GM12878 (cell line): ENCODE measurements around the gene ZFP36. TPM values are rescaled to one million over a fixed set of nuclear protein-coding genes. Genes with fewer than 3 reads are reported as not detected.

Source experiments
- ATAC-seq: fragments of 200-7000 bp; cut with Tn5 transposase; 3 replicates; pipeline ENCODE4 v1.9.1; 2020; ENCODE audit warnings: mild to moderate bottlenecking, moderate library complexity
- BruUV-seq: library from RNA; stranded (reverse); fragments of 400-500 nt; replicated peaks from 2 replicates; lab custom pipeline; 2021; lab: Mats Ljungman, UMichigan
- CTCF ChIA-PET: fragments of 300-600 bp; sonication (Branson Sonifier 250); formaldehyde crosslinking; extraction: SDS; loops from one replicate; lab custom pipeline; 2021; ENCODE audit warnings: inconsistent platforms; lab: Yijun Ruan, JAX
- POLR2A ChIA-PET: fragments of 350-600 bp; formaldehyde crosslinking; extraction: SDS; loops from one replicate; lab custom pipeline; 2021; ENCODE audit warnings: inconsistent platforms; lab: Charles Lee
- RAD21 ChIA-PET: fragments of 300-600 bp; sonication (Branson Sonifier 250); formaldehyde crosslinking; loops from one replicate; lab custom pipeline; 2023; ENCODE audit warnings: antibody characterized with exemption; ENCODE audit not compliant: unreplicated experiment; lab: Charles Lee
- SMC1A ChIA-PET: fragments of 300-600 bp; sonication (Branson Sonifier 250); formaldehyde crosslinking; loops from one replicate; lab custom pipeline; 2023; ENCODE audit not compliant: unreplicated experiment, uncharacterized antibody; lab: Charles Lee
- DNase-seq: peaks from one replicate; pipeline ENCODE4 v3.0.0-alpha.2; 2011; ENCODE audit warnings: low read depth, low spot score
- FAIRE-seq: peaks from 3 replicates; lab custom pipeline; 2011; peaks lifted over from hg19 to GRCh38; lab: Jason Lieb, UNC
- H2AFZ ChIP-seq: 2 replicates; pipeline ENCODE4 v1.6.0; 2011; ENCODE audit warnings: low read depth, low read length, control low read depth; ENCODE audit not compliant: control insufficient read depth
- H3K27ac ChIP-seq: 2 replicates; pipeline ENCODE4 v1.5.1; 2011; ENCODE audit warnings: control low read depth; ENCODE audit not compliant: control insufficient read depth, insufficient read depth
- H3K27me3 ChIP-seq, 2 experiments: replicated peaks in 1 of 2; 2 replicates each; pipeline versions ENCODE4 v1.6.0 to v1.6.1; 2011; ENCODE audit warnings: low read length in 1 of 2; ENCODE audit not compliant: control insufficient read depth in 2 of 2, insufficient read depth in 2 of 2
- H3K36me3 ChIP-seq, 2 experiments: 2 replicates each; pipeline ENCODE4 v1.5.1; 2011; ENCODE audit warnings: low read length in 1 of 2; ENCODE audit not compliant: control insufficient read depth in 2 of 2, insufficient read depth in 2 of 2
- H3K4me1 ChIP-seq: 2 replicates; pipeline ENCODE4 v1.6.1; 2011; ENCODE audit warnings: mild to moderate bottlenecking, low read length, moderate library complexity, mixed read lengths; ENCODE audit not compliant: control insufficient read depth, insufficient read depth
- H3K4me2 ChIP-seq: 2 replicates; pipeline ENCODE4 v1.6.0; 2011; ENCODE audit warnings: control low read depth; ENCODE audit not compliant: control insufficient read depth, insufficient read depth
- H3K4me3 ChIP-seq: fragments of 200-600 bp; sonication (generic); 2 replicates; pipeline ENCODE4 v1.5.1; 2016
- H3K79me2 ChIP-seq: 2 replicates; pipeline ENCODE4 v1.6.0; 2011; ENCODE audit warnings: low read length; ENCODE audit not compliant: control insufficient read depth, insufficient read depth
- H3K9ac ChIP-seq: 2 replicates; pipeline ENCODE4 v1.8.0; 2011; ENCODE audit warnings: low read length, control low read depth, mixed read lengths; ENCODE audit not compliant: control insufficient read depth, insufficient read depth
- H3K9me3 ChIP-seq: replicated peaks from 3 replicates; pipeline ENCODE4 v1.5.1; 2011; ENCODE audit warnings: mild to moderate bottlenecking, low read length; ENCODE audit not compliant: control insufficient read depth, insufficient read depth
- H4K20me1 ChIP-seq: 2 replicates; pipeline ENCODE4 v1.6.0; 2011; ENCODE audit not compliant: control insufficient read depth, insufficient read depth
- CREB1 ChIP-seq: IDR thresholded peaks from 2 replicates; pipeline ENCODE4 v1.6.1; 2012; ENCODE audit warnings: low read depth, mild to moderate bottlenecking, inconsistent platforms
- CREM ChIP-seq: IDR thresholded peaks from 2 replicates; pipeline ENCODE4 v1.6.1; 2014; ENCODE audit warnings: antibody characterized with exemption, low read depth
- IKZF2 ChIP-seq, 2 experiments: fragments of 450-650 bp; IDR thresholded peaks; 2 replicates each; pipeline ENCODE4 v1.6.1; 2017; ENCODE audit warnings: mild to moderate bottlenecking in 2 of 2, moderate library complexity in 2 of 2
- IRF3 ChIP-seq: fragments of 450-650 bp; IDR thresholded peaks from 2 replicates; pipeline ENCODE4 v1.6.1; 2014; ENCODE audit warnings: mild to moderate bottlenecking
- NBN ChIP-seq: fragments of 450-650 bp; IDR thresholded peaks from 2 replicates; pipeline ENCODE4 v1.6.1; 2016
- RB1 ChIP-seq: fragments of 450-650 bp; formaldehyde crosslinking; IDR thresholded peaks from 2 replicates; pipeline ENCODE4 v1.6.1; 2017; ENCODE audit warnings: mild to moderate bottlenecking, borderline replicate concordance
- SIX5 ChIP-seq: IDR thresholded peaks from 2 replicates; pipeline ENCODE4 v1.6.1; 2011; ENCODE audit warnings: mild to moderate bottlenecking, low read depth, low read length, moderate library complexity; ENCODE audit not compliant: severe bottlenecking
- WGBS: methylation state at CpG from one replicate; pipeline ENCODE4 v1.1.6; 2016; ENCODE audit warnings: low lambda C conversion rate; ENCODE audit not compliant: insufficient replicate concordance, insufficient coverage; ENCODE audit errors: missing lambda C conversion rate; 5-methylcytosine and 5-hydroxymethylcytosine counted together
- in situ Hi-C: fragments of 300-500 bp; cut with MboI; formaldehyde crosslinking; loops from 9 replicates; pipeline ENCODE4 v1.14.3; 2018; ENCODE audit warnings: mixed read lengths
- intact Hi-C: fragments of 100-400 bp; cut with micrococcal nuclease; formaldehyde crosslinking; loops from one replicate; pipeline ENCODE4 v1.14.2; 2022; ENCODE audit not compliant: unreplicated experiment
- polyA plus RNA-seq, 11 experiments: library from polyadenylated mRNA; depleted of rRNA in 4 of 11; unstranded in 6 of 11; stranded (reverse) in 5 of 11; fragments of >200 nt; fragmentation: Nextera tagmentation in 4 of 11; fragmentation: Illumina TruSeq in 1 of 11; extraction: Ambion mirVana in 4 of 11; extraction: Trizol in 1 of 11; gene quantifications; 1 replicate in 1 of 11; 2 replicates in 10 of 11; pipeline versions ENCODE4 v1.2.1 to v1.2.3, GENCODE V29; 2011 to 2016; ENCODE audit warnings: inconsistent platforms in 2 of 11, missing spikeins in 2 of 11, low read depth in 1 of 11
- total RNA-seq, 4 experiments: library from RNA; depleted of rRNA in 3 of 4; stranded (reverse); fragments of >200 nt in 3 of 4; fragmentation: Illumina TruSeq in 1 of 4; extraction: Trizol in 1 of 4; gene quantifications; 2 replicates each; pipeline versions ENCODE4 v1.2.1 to v1.2.3, GENCODE V29; 2013 to 2021
- TF ChIP-seq, protein P1 (sequence below): fragments of 450-650 bp; IDR thresholded peaks from 2 replicates; pipeline ENCODE4 v1.6.1; 2017; ENCODE audit warnings: low read depth, mild to moderate bottlenecking, moderate library complexity

Gene ZFP36
- total and polyA plus RNA-seq, 10 of the 15 experiments (the other 5 are each of a cell fraction or from before 2014, with no cell fraction given): 5.3 to 55.0 (median 18.1) TPM

DNA sequence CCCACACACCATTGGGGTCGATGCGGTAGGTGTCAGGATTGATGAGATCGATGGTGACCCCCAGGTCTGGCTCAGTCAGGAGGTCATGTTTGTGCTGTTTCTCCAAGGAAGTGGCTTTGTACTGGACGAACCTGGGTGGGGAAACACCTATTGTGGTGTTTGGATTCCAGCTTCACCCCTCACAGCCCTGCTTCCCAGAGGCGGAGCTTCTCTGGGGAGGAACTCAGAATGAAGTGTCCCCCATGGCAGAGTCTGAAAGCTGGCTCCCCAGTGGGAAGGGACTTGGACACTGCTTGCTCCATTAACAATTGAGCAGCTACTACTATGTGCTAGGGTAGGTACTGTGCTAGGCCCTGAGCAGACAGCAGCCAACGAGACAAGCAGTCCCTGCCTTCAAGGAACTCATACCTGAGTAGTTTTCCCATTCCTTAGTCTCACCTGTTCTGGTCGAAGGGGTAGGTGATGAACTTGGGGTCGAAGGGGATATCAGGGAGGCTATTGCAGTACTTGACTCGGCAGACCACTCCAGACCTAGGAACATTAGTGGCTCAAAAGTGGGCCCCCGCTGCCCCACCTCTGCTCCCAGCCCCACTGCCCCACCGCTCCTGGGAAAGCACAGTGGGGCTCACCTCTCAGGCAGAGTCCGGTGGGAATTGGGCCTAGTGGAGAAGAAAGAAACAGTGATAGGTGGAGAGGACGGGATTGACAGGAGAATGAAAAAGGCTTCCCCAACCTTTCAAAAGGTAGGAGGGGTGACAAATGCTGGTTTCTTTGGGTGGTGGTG lies 16.8 kb upstream of the ZFP36 start (continued):
- TF ChIP-seq, protein P1, sequence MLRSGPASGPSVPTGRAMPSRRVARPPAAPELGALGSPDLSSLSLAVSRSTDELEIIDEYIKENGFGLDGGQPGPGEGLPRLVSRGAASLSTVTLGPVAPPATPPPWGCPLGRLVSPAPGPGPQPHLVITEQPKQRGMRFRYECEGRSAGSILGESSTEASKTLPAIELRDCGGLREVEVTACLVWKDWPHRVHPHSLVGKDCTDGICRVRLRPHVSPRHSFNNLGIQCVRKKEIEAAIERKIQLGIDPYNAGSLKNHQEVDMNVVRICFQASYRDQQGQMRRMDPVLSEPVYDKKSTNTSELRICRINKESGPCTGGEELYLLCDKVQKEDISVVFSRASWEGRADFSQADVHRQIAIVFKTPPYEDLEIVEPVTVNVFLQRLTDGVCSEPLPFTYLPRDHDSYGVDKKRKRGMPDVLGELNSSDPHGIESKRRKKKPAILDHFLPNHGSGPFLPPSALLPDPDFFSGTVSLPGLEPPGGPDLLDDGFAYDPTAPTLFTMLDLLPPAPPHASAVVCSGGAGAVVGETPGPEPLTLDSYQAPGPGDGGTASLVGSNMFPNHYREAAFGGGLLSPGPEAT: no peak
- no peak for TF ChIP-seq RB1

DNA sequence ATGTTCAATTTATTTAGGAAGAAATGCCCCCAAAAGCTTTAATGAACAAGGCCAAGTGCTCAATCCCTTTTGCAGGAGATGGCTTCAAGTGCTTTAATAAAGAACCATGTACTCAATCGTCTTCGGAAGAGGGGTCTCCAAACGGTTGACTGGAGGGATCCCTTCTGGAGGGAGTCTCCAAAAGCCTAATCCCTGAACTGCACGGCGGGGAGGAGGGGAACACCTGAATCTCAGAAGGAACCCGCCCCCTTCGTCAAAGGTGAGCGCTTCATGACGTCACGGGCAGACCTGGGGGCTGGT lies 16.2 kb upstream of the ZFP36 start:
- H3K9ac ChIP-seq: peak overlapping the region; percentile 95
- POLR2A ChIA-PET: interaction anchor here (0.6 to 2.3 kb wide), 6 partner anchors 11 to 48 kb away, joined by 4 to 16 read pairs (median 11); partner anchors contain the start of genes PLEKHG2, RPS16, SAMD4B and ZFP36
- H3K36me3 ChIP-seq: peaks cover 3 to 35% of the 10 kb centered on the region in 2 experiments
- peak overlapping the region; percentile 99 for H3K4me3 ChIP-seq
- FAIRE-seq: no peak
- intact Hi-C loops (loop anchor here (2.0 kb wide), 2 partner anchors 48 to 54 kb away; partner anchors contain the start of genes SAMD4B and SUPT5H), in situ Hi-C loops (no loop called here)
- peak overlapping the region; percentile 96 for H3K27ac ChIP-seq
- H3K4me2 ChIP-seq: peak overlapping the region; percentile 83
- peaks cover 10% of the 10 kb centered on the region for H3K4me1 ChIP-seq
- peak; percentile 97 for TF ChIP-seq CREB1
- TF ChIP-seq IRF3: no peak
- TF ChIP-seq SIX5: no peak
- peak; percentile 96; the same call in 1 of the 2 replicates for TF ChIP-seq CREM
- TF ChIP-seq NBN: peak; percentile 98
- 0 out of 4 replicates have a peak, but pooled peaks of 1 of the 2 experiments have one; percentile 24 for TF ChIP-seq IKZF2 (IDR thresholded peaks at IDR 0.05)
- TF ChIP-seq, all 136 proteins: peak for 4
- RAD21 ChIA-PET: interaction anchor here (0.9 to 2.2 kb wide), 9 partner anchors 11 to 54 kb away, joined by 3 to 18 read pairs (median 5); partner anchors contain the start of genes GMFG and PLEKHG2
- CTCF ChIA-PET: interaction anchor here (0.9 to 2.3 kb wide), 3 partner anchors 10 to 40 kb away, joined by 3 to 18 read pairs (median 7); partner anchors contain the start of gene PLEKHG2
- Histone ChIP-seq H3K27me3 (no peaks in the 10 kb centered on the region), H2AFZ (peak overlapping the region; percentile 89), H3K79me2 (peaks cover 28% of the 10 kb centered on the region), H4K20me1 (no peaks in the 10 kb centered on the region), H3K9me3 (no peaks in the 10 kb centered on the region)
- BruUV-seq: no TSS peak
- SMC1A ChIA-PET: interaction anchor here (0.7 to 2.1 kb wide), 6 partner anchors 13 to 108 kb away, joined by 3 to 12 read pairs (median 4); partner anchors contain the start of genes DLL3 and RPS16
- WGBS: 1% methylated on average over 10 of the region's 10 CpGs
- no peak for DNase-seq
- ATAC-seq: no peak
